ENCODE data around the gene PGBD4. TPM values are rescaled to one million over a fixed set of nuclear protein-coding genes. Genes with fewer than 3 reads are reported as not detected.
"Not testable (repeated sequence)": the region's sequence is repeated elsewhere in the genome, so short reads cannot be mapped to it uniquely, and the experiment has no call there.

Gene PGBD4
- total RNA-seq, 1 donor from 2014 or later: 0.79 TPM

- DNase-seq: no peak
Observed at GRCh38 chr15:34114215-34114614, 12.3 kb downstream of the PGBD4 start.

- no peak for DNase-seq
Observed at GRCh38 chr15:34114739-34115138, 12.9 kb downstream of the PGBD4 start.

- no peak for DNase-seq
Observed at GRCh38 chr15:34116620-34117019, 14.7 kb downstream of the PGBD4 start.

GRCh38 chr15:34119291-34119690 is 17.4 kb downstream of the PGBD4 start:
- DNase-seq: no peak

GRCh38 chr15:34120420-34120819 is 18.5 kb downstream of the PGBD4 start:
- DNase-seq: not testable (repeated sequence)

GRCh38 chr15:34121786-34122185 is 19.9 kb downstream of the PGBD4 start:
- DNase-seq: not testable (repeated sequence)

- DNase-seq: no peak
Observed at GRCh38 chr15:34122771-34123183, 20.9 kb downstream of the PGBD4 start.

- no peak for DNase-seq
Observed at GRCh38 chr15:34124651-34125050, 22.8 kb downstream of the PGBD4 start.

GRCh38 chr15:34125945-34126344 is 24.1 kb downstream of the PGBD4 start:
- DNase-seq: no peak

- no peak for DNase-seq
Observed at GRCh38 chr15:34126522-34126921, 24.6 kb downstream of the PGBD4 start.

GRCh38 chr15:34128898-34129297 is 27.0 kb downstream of the PGBD4 start:
- DNase-seq: no peak

- DNase-seq: no peak
Observed at GRCh38 chr15:34132881-34133280, 31.0 kb downstream of the PGBD4 start.

- DNase-seq: no peak
Observed at GRCh38 chr15:34133511-34133910, 31.6 kb downstream of the PGBD4 start.

GRCh38 chr15:34147371-34148140 is 45.7 kb downstream of the PGBD4 start:
- DNase-seq: no peak

GRCh38 chr15:34154725-34155204 is 52.9 kb downstream of the PGBD4 start:
- DNase-seq: no peak

- DNase-seq: no peak
Observed at GRCh38 chr15:34155859-34156258, 54.0 kb downstream of the PGBD4 start.

Other genes with a start within 250 kb of the PGBD4 start
- not detected for gene CHRM5, start 133.6 kb upstream of the PGBD4 start, total RNA-seq
- gene AVEN, start 62.9 kb upstream of the PGBD4 start, total RNA-seq: 7.4 TPM
- 23.3 TPM for gene EMC7, start 221 bp upstream of the PGBD4 start, total RNA-seq
- gene KATNBL1, start 108.0 kb downstream of the PGBD4 start, total RNA-seq: 71.0 TPM
- gene EMC4, start 122.9 kb downstream of the PGBD4 start, total RNA-seq: 81.3 TPM
- 18.3 TPM for gene SLC12A6, start 235.7 kb downstream of the PGBD4 start, total RNA-seq
- gene NOP10, start 241.1 kb downstream of the PGBD4 start, total RNA-seq: 68.3 TPM
- gene NUTM1, start 241.2 kb downstream of the PGBD4 start, total RNA-seq: not detected

Data from skin of body (tissue), 2 donors.